HG03097 (cell line): Measurements from ENCODE around the gene TAF1L.
"Not testable (repeated sequence)": the region's sequence is repeated elsewhere in the genome, so short reads cannot be mapped to it uniquely, and the experiment has no call there.

Experiments used
- ATAC-seq: cut with Tn5 transposase; IDR thresholded peaks from one replicate; pipeline ENCODE4 v1.9.1; 2021; ENCODE audit not compliant: unreplicated experiment, low FRiP score

The TAF1L gene

DNA sequence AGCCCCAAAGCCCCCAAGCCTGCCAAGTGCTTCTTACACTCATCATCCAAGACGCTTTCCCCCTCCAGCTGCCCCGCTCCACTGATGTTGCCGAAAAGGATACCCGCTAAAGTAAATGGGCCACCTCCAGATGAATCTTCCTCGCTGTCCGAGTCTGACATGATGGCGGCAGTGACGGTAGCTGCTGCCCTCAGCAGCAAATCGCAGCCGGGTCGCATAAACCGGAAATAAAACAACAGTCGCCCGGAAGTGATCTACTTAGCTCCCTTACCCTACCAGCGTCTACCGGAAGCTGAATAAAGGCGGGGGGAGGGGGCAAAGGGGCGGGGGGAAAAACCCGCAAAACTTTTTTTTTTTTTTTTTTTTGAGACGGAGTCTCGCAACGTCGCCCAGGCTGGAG is at the start of gene TAF1L:
TAF1L (minus strand) TSS at position 308 of the 400 bp plus-strand sequence; CDS start at position 218, 90 bp downstream.
- no peak for ATAC-seq

DNA sequence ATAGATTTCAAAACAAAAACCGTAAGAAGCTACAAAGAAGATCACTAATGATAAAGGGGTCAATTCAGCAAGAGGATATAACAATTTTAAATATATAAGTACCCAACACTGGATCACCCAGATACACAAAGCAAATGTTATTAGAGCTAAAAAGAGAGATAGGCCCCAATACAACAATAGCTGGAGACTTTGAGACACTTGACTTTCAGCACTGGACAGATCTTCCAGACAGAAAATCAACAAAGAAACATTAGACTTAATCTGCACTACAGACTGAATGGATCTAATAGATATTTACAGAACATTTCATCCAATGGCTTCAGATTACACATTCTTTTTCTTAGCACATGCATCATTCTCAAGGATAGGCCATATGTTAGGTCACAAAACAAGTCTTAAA is 46.3 kb upstream of the TAF1L start:
- no peak for ATAC-seq

DNA sequence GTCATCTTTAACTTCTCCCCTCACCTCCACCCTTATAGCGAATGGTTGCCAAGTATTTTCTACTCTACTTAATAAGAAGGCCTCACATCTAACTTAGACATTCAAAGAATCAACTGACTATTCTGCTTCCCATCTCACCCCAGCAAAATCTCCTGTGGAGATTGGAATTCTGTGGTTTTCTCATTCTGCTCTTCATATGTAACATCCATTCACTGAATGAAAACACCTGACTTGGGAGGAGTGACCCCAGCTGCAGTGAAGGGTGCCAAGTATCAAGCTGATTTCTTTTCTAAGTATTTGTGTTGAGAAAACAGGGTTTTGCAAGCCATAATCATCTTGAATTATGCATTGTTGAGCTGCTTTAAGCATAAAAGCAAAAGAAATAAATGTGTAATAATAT is 42.5 kb upstream of the TAF1L start:
- no peak for ATAC-seq

GRCh38 chr9:32672469-32672868 is 37.0 kb upstream of the TAF1L start:
- ATAC-seq = no peak

GRCh38 chr9:32671333-32671732 is 35.9 kb upstream of the TAF1L start:
- ATAC-seq = no peak

GRCh38 chr9:32665101-32665500 is 29.6 kb upstream of the TAF1L start:
- ATAC-seq = no peak

DNA sequence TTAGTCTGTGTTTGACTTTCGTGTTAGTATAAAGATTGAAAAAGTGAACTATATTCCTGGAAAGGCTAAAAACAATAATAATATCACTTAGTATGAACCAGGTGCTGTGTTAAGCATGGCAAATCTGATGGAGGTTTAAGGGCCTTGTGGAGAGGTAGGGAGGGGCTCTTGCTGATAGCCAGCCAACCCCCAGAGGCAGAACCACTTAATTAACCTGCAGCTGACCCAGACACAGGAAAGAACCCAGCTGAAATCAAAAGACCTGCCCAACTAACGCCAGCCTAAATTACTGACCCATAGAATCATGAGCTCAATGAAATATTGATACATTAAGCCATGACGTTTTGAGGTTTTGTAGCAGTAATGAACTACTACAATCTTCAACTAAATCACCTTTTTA is 28.3 kb upstream of the TAF1L start:
- ATAC-seq = no peak

DNA sequence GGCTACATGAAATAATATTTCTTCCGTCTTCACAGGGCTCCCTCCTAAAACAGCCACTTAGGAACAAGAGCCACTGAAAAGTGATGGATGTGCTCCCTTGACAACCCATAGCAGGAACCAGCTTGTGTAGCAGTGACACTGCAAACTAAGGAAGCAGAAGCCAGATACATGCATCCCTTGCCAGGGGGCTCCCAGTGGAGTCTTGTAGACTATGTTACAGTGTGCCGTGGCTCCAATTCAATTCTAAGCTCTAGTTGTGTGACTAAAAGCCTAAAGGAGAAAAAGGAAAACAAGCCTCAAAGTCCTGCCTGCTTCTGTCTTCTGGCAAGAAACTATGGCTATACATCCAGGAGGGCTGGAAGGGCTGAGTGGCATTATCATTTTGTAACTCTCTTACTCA is 12.2 kb upstream of the TAF1L start:
- no peak for ATAC-seq

- ATAC-seq = no peak
These were observed 9.2 kb upstream of the TAF1L start for GRCh38 chr9:32644698-32645097.

DNA sequence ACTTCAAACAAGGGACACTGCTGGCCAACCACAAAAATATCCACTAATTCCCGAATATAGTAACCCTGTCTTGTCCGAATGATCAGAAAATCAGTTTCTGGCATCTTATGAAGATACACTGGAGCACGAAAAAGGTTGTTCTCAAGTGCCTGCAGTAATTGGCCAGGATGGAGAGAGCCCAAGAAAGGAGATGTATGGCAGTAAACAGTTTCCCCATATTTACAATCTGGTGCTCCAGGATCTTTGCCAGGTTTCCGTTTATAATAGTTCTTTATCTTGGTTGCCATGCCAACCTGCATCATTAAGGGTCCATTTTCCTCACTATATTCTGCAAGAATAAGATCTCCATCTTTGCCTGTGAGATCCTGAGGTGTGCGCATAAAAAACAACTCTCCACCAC is 2.3 kb downstream of the TAF1L start:
- ATAC-seq = not testable (repeated sequence)

DNA sequence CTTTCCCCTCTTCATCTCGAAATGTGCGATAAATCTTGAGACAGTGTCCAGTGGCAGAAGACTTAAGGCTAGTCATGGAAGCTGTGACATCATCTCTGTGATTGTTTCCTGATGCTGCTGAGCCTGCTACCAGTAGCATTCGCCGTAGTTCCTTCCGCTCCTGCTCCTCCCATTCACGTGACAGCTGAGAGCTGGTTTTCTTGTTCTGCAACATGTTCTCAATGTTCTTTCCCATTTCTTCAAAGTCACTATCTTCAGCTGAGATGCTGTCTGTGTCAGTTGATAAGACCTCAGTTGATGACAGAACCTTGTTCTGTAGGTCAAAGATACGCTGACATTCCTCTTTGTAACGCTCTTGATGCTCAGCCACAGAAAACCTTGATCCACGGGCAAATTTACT is 3.5 kb downstream of the TAF1L start:
- ATAC-seq = no peak

DNA sequence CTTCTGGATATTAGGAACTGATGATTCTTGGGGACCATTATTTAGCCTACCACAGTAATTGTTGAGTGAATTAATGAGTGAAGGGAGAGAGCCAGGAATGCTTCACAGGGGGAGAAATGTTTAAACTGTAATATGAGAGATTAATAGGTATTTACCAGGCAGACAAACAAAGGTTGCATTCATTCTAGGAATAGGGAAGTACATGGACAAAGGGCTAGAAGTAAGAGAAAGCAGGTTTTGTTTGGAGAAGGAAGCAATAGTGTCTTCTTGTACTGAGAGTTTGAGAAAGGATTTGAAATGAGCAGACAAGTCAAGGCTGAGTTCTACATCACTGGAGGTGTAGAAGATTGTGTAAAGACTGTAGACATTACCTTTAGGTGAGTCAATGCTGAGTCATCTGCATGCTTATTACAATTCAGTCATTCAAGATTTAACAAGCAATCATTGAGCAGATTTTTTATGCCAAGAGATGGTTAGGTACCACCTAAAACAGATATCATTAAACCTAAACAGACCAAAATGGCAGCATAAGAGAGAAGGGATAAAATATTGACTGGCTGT is 8.0 kb downstream of the TAF1L start:
- no peak for ATAC-seq

GRCh38 chr9:32625320-32625719 is 10.1 kb downstream of the TAF1L start:
- no peak for ATAC-seq

- ATAC-seq = no peak
These were observed 12.5 kb downstream of the TAF1L start for GRCh38 chr9:32622948-32623347.

- ATAC-seq = no peak
These were observed 17.2 kb downstream of the TAF1L start for GRCh38 chr9:32618261-32618660.

GRCh38 chr9:32606811-32607210 is 28.7 kb downstream of the TAF1L start:
- ATAC-seq = no peak

GRCh38 chr9:32603914-32604852 is 31.3 kb downstream of the TAF1L start:
- no peak for ATAC-seq

GRCh38 chr9:32599021-32599420 is 36.4 kb downstream of the TAF1L start:
- ATAC-seq = not testable (repeated sequence)

DNA sequence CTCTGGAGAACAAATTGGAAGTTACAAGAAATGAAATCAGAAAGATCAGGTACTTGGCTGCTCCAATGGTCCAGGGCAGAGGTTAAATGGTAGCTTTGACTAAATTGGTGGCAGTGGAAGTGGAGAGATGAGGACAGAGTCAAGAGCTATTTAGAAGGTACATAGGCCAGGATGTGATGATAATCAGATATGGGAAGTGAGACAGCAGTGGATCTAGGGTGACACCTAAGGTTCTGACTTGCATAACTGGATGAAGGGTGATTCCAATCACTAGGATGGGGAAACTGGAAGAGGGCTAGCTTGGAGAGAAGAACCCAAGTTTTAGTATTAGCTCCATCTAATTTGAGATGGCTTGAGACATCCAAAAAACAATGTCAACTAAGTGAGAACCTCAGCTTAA is 38.5 kb downstream of the TAF1L start:
- no peak for ATAC-seq

DNA sequence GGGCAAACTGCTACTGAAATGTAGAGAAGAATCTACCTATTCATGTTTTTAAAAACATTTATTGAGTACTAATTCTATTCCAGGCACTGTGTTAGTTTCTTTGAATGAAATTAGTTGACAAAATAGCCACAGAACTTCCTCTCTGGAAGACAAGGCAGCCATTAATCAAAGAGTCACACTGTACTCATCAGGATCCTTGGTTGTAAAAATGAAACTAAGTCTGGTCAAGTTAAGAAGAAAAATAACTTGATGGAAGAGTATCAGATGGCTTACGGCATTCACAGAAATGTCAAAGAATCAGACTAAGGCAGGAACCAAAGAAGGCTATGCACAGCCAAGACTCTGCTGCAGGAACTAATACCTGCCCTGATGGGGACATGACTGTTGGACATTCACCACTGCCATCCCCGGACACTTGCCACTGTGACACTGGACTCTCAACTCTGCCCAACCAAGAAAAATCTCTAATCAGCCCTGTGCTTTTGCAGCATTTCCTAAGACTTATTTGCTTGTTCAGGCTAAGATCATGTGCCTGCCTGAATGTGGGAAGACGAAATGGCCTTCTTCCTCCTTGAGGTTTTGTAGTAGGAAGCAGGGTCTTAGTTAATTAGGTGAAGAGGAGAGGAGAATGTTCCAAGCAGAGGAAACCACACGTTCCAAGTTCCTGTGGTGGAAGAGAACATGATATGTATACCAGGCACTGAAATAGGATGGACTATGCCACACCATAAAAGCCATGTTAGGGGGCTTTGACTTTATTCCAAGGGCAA is 39.2 kb downstream of the TAF1L start:
- no peak for ATAC-seq

DNA sequence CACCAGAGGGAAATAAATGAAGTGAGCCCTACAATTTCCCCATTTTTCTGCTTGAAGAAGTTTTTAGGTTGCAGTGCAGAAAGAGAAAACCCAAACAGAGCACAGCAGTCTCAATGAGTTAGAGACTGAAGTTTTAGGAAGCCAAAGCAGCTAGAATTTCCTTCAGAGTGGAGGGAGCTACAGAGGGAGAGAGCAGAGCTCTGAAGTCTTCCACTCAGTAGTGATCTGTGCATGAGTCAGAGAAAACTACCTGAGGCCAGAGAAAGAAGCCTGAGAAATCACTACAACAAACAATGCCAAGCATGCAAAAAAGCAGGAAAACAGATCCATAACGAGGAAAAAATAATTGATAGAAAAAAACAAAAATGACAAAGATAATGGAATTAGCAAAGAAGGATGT is 44.6 kb downstream of the TAF1L start:
- ATAC-seq = no peak
